Mammary epithelial cell (primary cell): ENCODE data around the gene TMEM176B.

Source experiments
- EZH2 ChIP-seq: IDR thresholded peaks from 2 replicates; pipeline ENCODE4 v1.6.1; 2012; ENCODE audit warnings: low read length, inconsistent platforms, borderline replicate concordance
- TF ChIP-seq, protein P1 (sequence below), 2 donors: IDR thresholded peaks in 1 of 2; conservative IDR thresholded peaks in 1 of 2; 2 replicates each; pipeline ENCODE4 v1.5.1; 2011 to 2012; ENCODE audit warnings: inconsistent platforms in 2 of 2, low read length in 2 of 2, mild to moderate bottlenecking in 2 of 2, control low read depth in 1 of 2, low read depth in 1 of 2; ENCODE audit not compliant: insufficient read depth in 1 of 2; ENCODE audit errors: extremely low read depth in 1 of 2

- TF ChIP-seq, protein P1, sequence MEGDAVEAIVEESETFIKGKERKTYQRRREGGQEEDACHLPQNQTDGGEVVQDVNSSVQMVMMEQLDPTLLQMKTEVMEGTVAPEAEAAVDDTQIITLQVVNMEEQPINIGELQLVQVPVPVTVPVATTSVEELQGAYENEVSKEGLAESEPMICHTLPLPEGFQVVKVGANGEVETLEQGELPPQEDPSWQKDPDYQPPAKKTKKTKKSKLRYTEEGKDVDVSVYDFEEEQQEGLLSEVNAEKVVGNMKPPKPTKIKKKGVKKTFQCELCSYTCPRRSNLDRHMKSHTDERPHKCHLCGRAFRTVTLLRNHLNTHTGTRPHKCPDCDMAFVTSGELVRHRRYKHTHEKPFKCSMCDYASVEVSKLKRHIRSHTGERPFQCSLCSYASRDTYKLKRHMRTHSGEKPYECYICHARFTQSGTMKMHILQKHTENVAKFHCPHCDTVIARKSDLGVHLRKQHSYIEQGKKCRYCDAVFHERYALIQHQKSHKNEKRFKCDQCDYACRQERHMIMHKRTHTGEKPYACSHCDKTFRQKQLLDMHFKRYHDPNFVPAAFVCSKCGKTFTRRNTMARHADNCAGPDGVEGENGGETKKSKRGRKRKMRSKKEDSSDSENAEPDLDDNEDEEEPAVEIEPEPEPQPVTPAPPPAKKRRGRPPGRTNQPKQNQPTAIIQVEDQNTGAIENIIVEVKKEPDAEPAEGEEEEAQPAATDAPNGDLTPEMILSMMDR (conservative IDR thresholded peaks at IDR 0.05 in 1 of 2, IDR thresholded peaks at IDR 0.05 in 1 of 2; ENCODE audit: extremely low read depth in 1 of 2, insufficient read depth in 1 of 2, low read depth in 1 of 2, low read length in 2 of 2): no peak
- no peak for TF ChIP-seq EZH2
Measured at GRCh38 chr7:150847536-150847935, 47.4 kb upstream of the TMEM176B start.
